SK-N-SH treated with all-trans-retinoic acid at 6 μM for 48 hours (cell line): Measurements from ENCODE around the gene KRTAP9-4.
"Not testable (repeated sequence)": the region's sequence is repeated elsewhere in the genome, so short reads cannot be mapped to it uniquely, and the experiment has no call there.

Source experiments
- ATAC-seq: fragments of 200-7000 bp; cut with Tn5 transposase; 3 replicates; pipeline ENCODE4 v1.9.1; 2020; ENCODE audit warnings: mild to moderate bottlenecking, moderate library complexity
- ARNTL ChIP-seq: fragments of 450-650 bp; formaldehyde crosslinking; IDR thresholded peaks from 2 replicates; pipeline ENCODE4 v1.5.0; 2020; ENCODE audit warnings: low read depth, mild to moderate bottlenecking, moderate library complexity, borderline replicate concordance
- CSDC2 ChIP-seq: fragments of 250-450 bp; sonication (Bioruptor Pico); IDR thresholded peaks from 2 replicates; pipeline ENCODE4 v1.5.0; 2020; ENCODE audit warnings: mild to moderate bottlenecking, moderate library complexity
- ESRRG ChIP-seq: fragments of 250-450 bp; sonication (Bioruptor Pico); IDR thresholded peaks from 2 replicates; pipeline ENCODE4 v1.6.1; 2021; ENCODE audit warnings: mild to moderate bottlenecking
- GLIS3 ChIP-seq: fragments of 250-450 bp; sonication (Bioruptor Pico); IDR thresholded peaks from 2 replicates; pipeline ENCODE4 v1.5.0; 2020; ENCODE audit warnings: mild to moderate bottlenecking, moderate library complexity
- ISL1 ChIP-seq: fragments of 250-450 bp; sonication (Bioruptor Pico); IDR thresholded peaks from 2 replicates; pipeline ENCODE4 v2.1.2; 2022; ENCODE audit warnings: mild to moderate bottlenecking, moderate library complexity
- PPARA ChIP-seq: fragments of 250-450 bp; sonication (Bioruptor Pico); IDR thresholded peaks from 2 replicates; pipeline ENCODE4 v1.5.0; 2020; ENCODE audit warnings: mild to moderate bottlenecking, borderline replicate concordance
- TCF4 ChIP-seq: fragments of 250-450 bp; sonication (Bioruptor Pico); IDR thresholded peaks from 2 replicates; pipeline ENCODE4 v1.8.0; 2021; ENCODE audit warnings: mild to moderate bottlenecking, moderate library complexity, borderline replicate concordance
- TOX ChIP-seq: fragments of 250-450 bp; sonication (Bioruptor Pico); IDR thresholded peaks from 2 replicates; pipeline ENCODE4 v1.8.0; 2021; ENCODE audit warnings: mild to moderate bottlenecking, moderate library complexity, borderline replicate concordance
- ZC3H10 ChIP-seq: fragments of 250-450 bp; sonication (Bioruptor Pico); IDR thresholded peaks from 2 replicates; pipeline ENCODE4 v1.5.1; 2021; ENCODE audit warnings: mild to moderate bottlenecking, moderate library complexity
- ZFP3 ChIP-seq: fragments of 250-450 bp; sonication (Bioruptor Pico); IDR thresholded peaks from 2 replicates; pipeline ENCODE4 v1.5.0; 2020; ENCODE audit warnings: mild to moderate bottlenecking, moderate library complexity
- ZFP30 ChIP-seq: fragments of 450-650 bp; formaldehyde crosslinking; IDR thresholded peaks from 2 replicates; pipeline ENCODE4 v1.5.0; 2022; ENCODE audit warnings: mild to moderate bottlenecking, moderate library complexity
- ZNF565 ChIP-seq: fragments of 450-650 bp; formaldehyde crosslinking; conservative IDR thresholded peaks from 2 replicates; pipeline ENCODE4 v1.5.0; 2020; ENCODE audit warnings: low read depth, mild to moderate bottlenecking, moderate library complexity
- ZNF70 ChIP-seq: fragments of 450-650 bp; formaldehyde crosslinking; IDR thresholded peaks from 2 replicates; pipeline ENCODE4 v1.5.0; 2020; ENCODE audit warnings: mild to moderate bottlenecking, moderate library complexity
- TF ChIP-seq, protein P1 (sequence below): fragments of 250-450 bp; sonication (Bioruptor Pico); IDR thresholded peaks from 2 replicates; pipeline ENCODE4 v1.8.0; 2021; ENCODE audit warnings: low read depth, mild to moderate bottlenecking, moderate library complexity, borderline replicate concordance
- TF ChIP-seq, protein P2 (sequence below): fragments of 250-450 bp; sonication (Bioruptor Pico); IDR thresholded peaks from 2 replicates; pipeline ENCODE4 v1.8.0; 2020; ENCODE audit warnings: mild to moderate bottlenecking, moderate library complexity, borderline replicate concordance
- TF ChIP-seq, protein P3 (sequence below): fragments of 250-450 bp; sonication (Bioruptor Pico); IDR thresholded peaks from 2 replicates; pipeline ENCODE4 v1.5.1; 2021; ENCODE audit warnings: mild to moderate bottlenecking, moderate library complexity

Gene KRTAP9-4

DNA sequence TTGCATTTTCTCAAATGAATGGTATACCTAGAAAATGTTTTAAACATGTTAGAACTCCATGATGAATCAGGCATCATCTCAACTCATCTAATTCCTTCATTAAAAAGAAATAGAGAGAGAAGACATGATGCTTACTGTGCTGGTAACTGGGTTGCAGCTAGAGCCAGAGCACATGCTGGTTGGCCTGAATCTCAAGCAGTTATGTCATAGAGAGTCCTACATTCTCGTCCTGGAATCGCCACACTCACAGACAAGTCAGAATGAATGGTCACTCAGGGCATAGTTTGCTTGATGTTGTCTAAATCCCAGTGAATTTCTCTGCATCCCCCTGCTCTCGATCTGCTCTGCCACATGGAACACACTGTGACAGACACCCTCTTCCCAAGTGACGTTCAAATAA lies 12.4 kb upstream of the KRTAP9-4 start:
- ATAC-seq = not testable (repeated sequence)

DNA sequence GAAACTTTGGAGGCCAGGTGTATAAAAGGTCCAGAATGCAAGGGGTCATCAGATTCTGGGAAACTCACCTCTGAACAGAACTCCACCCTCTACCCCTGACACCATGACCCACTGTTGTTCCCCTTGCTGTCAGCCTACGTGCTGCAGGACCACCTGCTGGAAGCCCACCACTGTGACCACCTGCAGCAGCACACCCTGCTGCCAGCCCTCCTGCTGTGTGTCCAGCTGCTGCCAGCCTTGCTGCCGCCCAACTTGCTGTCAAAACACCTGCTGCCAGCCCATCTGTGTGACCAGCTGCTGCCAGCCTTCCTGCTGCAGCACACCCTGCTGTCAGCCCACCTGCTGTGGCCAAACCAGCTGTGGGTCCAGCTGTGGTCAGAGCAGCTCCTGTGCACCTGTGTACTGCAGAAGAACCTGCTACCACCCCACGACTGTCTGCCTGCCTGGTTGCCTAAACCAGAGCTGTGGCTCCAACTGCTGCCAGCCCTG lies 11.5 kb upstream of the KRTAP9-4 start, which contains the start of gene KRTAP9-8:
Gene KRTAP9-8 (plus strand): TSS at position 51 of the 489 bp plus-strand sequence. CDS start 53 bp downstream, at position 104.
- ATAC-seq = not testable (repeated sequence)

DNA sequence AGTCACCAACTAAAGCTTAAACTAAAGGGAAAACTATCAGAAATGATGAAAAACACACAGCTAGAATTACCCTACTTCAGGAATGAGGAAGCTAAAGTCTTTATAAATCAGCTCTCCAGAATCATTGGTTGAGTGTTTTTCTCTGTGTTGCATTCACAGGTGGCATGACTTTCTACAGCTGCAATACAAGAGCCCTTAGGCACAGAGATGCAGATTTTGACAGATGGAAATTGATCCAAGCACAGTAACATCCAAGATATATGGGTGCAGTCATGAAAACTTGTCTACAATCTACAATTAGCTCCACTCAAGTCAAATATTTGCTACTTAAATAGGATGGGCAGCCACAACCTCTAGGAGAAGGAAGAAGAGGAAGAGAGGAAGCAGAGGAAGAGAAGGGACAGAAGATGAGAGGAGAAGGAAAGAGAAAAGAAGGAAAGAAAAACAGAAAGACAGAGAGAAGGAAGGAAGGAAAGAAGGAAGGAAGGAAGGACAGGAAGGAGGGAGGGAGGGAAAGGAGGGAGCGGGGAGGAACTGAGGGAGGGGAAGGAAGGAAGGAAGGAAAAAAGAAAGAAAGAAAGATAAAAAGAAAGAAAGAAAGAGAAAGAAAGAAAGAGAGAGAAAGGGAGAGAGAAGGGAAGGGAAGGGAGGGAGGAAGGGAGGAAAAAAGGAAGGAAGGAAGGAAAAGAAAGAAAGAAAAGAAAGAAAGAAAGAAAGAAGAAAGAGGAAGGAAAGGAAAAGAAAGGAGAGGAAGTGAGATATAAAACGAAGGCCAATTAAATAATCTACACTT lies 2.3 kb upstream of the KRTAP9-4 start:
- not testable (repeated sequence) for ATAC-seq

DNA sequence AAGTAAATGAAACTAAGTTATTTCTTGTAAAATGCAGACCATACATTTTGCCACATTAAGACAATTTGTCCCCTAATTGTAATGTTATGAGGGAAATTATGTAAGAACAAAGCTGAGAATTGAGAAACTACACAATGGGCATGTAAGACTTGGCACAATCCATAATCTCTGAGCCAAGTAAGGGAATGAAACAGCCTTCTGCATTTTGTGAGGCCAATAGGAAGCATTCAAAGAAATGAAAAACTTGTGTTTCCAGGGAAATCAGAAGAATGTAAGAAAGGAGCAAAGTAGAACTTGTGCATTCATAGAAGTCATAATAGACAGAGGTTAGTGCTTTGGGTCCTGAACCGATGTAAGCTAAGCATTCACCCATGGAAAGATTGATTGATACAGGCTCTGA lies 1.8 kb downstream of the KRTAP9-4 start:
- no peak for TF ChIP-seq ARNTL (CRISPR knock-in tag)
- no peak for TF ChIP-seq ISL1
- ATAC-seq = no peak

DNA sequence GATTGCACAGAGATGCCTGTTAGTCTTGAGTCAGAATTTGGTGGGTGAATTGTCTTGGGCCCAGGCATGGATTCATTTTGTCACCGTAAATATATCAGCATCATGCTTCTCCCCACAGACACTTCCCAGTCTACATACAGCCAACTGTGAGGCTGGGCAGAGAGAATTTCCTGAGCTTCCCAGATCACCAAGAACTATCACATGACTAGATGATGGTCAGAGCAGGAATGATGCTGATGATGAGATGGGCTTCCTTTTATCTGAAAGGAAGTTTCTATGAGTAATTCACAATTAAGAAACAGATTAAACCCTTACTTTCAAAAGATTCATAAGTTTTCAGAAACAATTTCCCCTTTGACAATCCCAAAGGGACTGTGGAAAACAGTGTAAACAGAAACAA lies 5.4 kb downstream of the KRTAP9-4 start:
- no peak for ATAC-seq
- no peak for TF ChIP-seq GLIS3
- TF ChIP-seq CSDC2 = no peak
- no peak for TF ChIP-seq ZNF70
- TF ChIP-seq, protein P1, sequence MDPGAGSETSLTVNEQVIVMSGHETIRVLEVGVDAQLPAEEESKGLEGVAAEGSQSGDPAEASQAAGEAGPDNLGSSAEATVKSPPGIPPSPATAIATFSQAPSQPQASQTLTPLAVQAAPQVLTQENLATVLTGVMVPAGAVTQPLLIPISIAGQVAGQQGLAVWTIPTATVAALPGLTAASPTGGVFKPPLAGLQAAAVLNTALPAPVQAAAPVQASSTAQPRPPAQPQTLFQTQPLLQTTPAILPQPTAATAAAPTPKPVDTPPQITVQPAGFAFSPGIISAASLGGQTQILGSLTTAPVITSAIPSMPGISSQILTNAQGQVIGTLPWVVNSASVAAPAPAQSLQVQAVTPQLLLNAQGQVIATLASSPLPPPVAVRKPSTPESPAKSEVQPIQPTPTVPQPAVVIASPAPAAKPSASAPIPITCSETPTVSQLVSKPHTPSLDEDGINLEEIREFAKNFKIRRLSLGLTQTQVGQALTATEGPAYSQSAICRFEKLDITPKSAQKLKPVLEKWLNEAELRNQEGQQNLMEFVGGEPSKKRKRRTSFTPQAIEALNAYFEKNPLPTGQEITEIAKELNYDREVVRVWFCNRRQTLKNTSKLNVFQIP (CRISPR knock-in tag) = no peak
- TF ChIP-seq ZNF565 (CRISPR knock-in tag) = no peak
- TF ChIP-seq TCF4 (CRISPR knock-in tag) = no peak
- TF ChIP-seq ZFP3 (CRISPR knock-in tag) = no peak
- TF ChIP-seq, protein P2, sequence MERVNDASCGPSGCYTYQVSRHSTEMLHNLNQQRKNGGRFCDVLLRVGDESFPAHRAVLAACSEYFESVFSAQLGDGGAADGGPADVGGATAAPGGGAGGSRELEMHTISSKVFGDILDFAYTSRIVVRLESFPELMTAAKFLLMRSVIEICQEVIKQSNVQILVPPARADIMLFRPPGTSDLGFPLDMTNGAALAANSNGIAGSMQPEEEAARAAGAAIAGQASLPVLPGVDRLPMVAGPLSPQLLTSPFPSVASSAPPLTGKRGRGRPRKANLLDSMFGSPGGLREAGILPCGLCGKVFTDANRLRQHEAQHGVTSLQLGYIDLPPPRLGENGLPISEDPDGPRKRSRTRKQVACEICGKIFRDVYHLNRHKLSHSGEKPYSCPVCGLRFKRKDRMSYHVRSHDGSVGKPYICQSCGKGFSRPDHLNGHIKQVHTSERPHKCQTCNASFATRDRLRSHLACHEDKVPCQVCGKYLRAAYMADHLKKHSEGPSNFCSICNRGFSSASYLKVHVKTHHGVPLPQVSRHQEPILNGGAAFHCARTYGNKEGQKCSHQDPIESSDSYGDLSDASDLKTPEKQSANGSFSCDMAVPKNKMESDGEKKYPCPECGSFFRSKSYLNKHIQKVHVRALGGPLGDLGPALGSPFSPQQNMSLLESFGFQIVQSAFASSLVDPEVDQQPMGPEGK (CRISPR knock-in tag) = no peak
- TF ChIP-seq ESRRG (CRISPR knock-in tag) = no peak
- TF ChIP-seq ZFP30 (CRISPR knock-in tag) = no peak
- TF ChIP-seq ISL1 = no peak
- no peak for TF ChIP-seq ZC3H10 (CRISPR knock-in tag)
- no peak for TF ChIP-seq PPARA (CRISPR knock-in tag)
- no peak for TF ChIP-seq TOX (CRISPR knock-in tag)

DNA sequence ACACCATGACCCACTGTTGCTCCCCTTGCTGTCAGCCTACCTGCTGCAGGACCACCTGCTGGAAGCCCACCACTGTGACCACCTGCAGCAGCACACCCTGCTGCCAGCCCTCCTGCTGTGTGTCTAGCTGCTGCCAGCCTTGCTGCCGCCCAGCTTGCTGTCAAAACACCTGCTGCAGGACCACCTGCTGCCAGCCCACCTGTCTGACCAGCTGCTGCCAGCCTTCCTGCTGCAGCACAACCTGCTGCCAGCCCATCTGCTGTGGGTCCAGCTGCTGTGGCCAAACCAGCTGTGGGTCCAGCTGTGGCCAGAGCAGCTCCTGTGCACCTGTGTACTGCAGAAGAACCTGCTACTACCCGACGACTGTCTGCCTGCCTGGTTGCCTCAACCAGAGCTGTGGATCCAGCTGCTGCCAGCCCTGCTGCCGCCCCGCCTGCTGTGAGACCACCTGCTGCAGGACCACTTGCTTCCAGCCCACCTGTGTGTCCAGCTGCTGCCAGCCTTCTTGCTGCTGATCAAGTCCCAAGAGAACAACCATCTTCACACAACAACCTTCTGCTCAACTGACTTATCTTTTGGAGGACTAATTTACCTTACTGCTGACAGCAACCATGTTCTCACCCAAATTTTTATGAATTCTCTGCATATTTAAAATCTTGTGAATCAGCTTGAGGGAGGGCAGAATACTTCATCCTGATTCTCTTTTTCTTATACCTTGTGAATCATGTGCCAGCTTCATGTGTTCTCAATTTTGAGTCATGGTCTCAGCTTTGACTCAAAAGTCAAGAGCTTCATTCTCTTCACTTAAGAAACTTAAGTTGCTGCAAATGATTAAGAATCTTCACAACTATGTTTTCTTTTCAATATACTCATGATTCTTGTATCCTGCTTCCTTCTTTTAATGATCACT lies 6.1 kb downstream of the KRTAP9-4 start, which contains the start of gene KRTAP9-9:
Gene KRTAP9-9 (plus strand): TSS at position 4 of the 910 bp plus-strand sequence.
- ATAC-seq = not testable (repeated sequence)

DNA sequence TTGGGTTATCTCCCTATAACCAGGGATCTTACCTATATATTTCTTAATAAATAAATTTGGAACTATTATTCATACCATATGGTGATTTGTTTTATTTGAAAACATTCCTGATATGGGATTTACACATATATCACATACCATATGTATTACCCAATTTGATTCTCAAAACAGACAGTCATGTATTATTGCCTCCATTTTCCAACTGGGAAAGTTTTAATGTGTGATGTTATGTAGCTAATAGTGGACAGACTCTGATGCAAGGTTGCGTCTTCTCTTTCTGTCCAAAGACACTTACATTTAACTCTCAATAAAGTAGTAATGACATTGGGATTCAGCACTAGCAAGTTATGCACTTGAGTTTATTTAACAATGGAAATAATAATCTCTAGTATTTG lies 6.8 kb downstream of the KRTAP9-4 start:
- TF ChIP-seq ZNF565 (CRISPR knock-in tag) (no peak), ZFP3 (CRISPR knock-in tag) (no peak)
- TF ChIP-seq, protein P3, sequence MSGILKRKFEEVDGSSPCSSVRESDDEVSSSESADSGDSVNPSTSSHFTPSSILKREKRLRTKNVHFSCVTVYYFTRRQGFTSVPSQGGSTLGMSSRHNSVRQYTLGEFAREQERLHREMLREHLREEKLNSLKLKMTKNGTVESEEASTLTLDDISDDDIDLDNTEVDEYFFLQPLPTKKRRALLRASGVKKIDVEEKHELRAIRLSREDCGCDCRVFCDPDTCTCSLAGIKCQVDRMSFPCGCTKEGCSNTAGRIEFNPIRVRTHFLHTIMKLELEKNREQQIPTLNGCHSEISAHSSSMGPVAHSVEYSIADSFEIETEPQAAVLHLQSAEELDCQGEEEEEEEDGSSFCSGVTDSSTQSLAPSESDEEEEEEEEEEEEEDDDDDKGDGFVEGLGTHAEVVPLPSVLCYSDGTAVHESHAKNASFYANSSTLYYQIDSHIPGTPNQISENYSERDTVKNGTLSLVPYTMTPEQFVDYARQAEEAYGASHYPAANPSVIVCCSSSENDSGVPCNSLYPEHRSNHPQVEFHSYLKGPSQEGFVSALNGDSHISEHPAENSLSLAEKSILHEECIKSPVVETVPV = no peak
- no peak for ATAC-seq
